HG02938 (cell line): Measurements from ENCODE around the gene PRKAR2B.
A peak's percentile ranks its signal among the peaks of the same experiment; 100 is the strongest.

Source experiments
- ATAC-seq: cut with Tn5 transposase; IDR thresholded peaks from one replicate; pipeline ENCODE4 v1.9.1; 2021; ENCODE audit warnings: mild to moderate bottlenecking, moderate library complexity; ENCODE audit not compliant: unreplicated experiment

Gene PRKAR2B

GRCh38 chr7:107173691-107174406, 129.3 kb downstream of the PRKAR2B start:
- ATAC-seq: peak; percentile 50

- ATAC-seq: no peak
Measured at GRCh38 chr7:107179326-107180164, 135.0 kb downstream of the PRKAR2B start.

- ATAC-seq: no peak
Measured at GRCh38 chr7:107180378-107180777, 135.9 kb downstream of the PRKAR2B start.

GRCh38 chr7:107181172-107181571, 136.7 kb downstream of the PRKAR2B start:
- ATAC-seq: no peak

GRCh38 chr7:107185716-107186115, 141.2 kb downstream of the PRKAR2B start:
- ATAC-seq: no peak

GRCh38 chr7:107186240-107186639, 141.7 kb downstream of the PRKAR2B start:
- ATAC-seq: no peak

- ATAC-seq: no peak
Measured at GRCh38 chr7:107187774-107188173, 143.3 kb downstream of the PRKAR2B start.

GRCh38 chr7:107190090-107190489, 145.6 kb downstream of the PRKAR2B start:
- ATAC-seq: no peak

GRCh38 chr7:107194052-107194451, 149.5 kb downstream of the PRKAR2B start:
- no peak for ATAC-seq

- ATAC-seq: no peak
Measured at GRCh38 chr7:107196834-107197610, 152.5 kb downstream of the PRKAR2B start.

- no peak for ATAC-seq
Measured at GRCh38 chr7:107201795-107202450, 157.4 kb downstream of the PRKAR2B start.

GRCh38 chr7:107203607-107204006, 159.1 kb downstream of the PRKAR2B start:
- ATAC-seq: no peak

GRCh38 chr7:107206136-107206535, 161.6 kb downstream of the PRKAR2B start:
- no peak for ATAC-seq

GRCh38 chr7:107206706-107207105, 162.2 kb downstream of the PRKAR2B start:
- no peak for ATAC-seq

GRCh38 chr7:107207459-107207858, 163.0 kb downstream of the PRKAR2B start:
- no peak for ATAC-seq

GRCh38 chr7:107208024-107208521, 163.6 kb downstream of the PRKAR2B start:
- no peak for ATAC-seq

- no peak for ATAC-seq
Measured at GRCh38 chr7:107208563-107208962, 164.1 kb downstream of the PRKAR2B start.

GRCh38 chr7:107209565-107209964, 165.1 kb downstream of the PRKAR2B start:
- no peak for ATAC-seq

GRCh38 chr7:107210400-107210799, 165.9 kb downstream of the PRKAR2B start:
- no peak for ATAC-seq
